ENCODE data around the gene RNF14. TPM values are rescaled to one million over a fixed set of nuclear protein-coding genes. Genes with fewer than 3 reads are reported as not detected.

Gene RNF14
- total and polyA plus RNA-seq, 9 of the 15 experiments (the other 6 are each of a cell fraction or from before 2014, with no cell fraction given): 36.3 to 140 (median 75.1) TPM

DNA sequence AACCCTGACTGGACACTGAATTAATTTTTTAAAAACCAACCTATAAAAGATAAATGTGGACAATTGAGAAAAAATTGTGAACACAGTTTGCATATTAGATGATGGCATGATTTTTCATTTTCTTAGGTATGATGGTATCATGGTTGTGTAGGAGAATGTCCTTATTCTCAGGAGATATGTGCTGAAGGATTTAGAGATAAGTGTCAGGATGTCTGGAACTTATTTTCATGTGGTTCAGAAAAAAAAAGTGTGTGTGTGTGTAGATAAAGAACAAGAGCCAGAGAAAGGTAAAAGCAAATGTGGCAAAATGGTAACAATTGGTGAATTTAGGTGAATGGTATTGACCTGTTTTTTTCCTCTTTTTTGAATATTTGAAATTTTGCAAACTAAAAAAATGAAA, 39.9 kb downstream of the RNF14 start:
- CTCF ChIA-PET (ENCODE audit: low intra/inter-chr PET ratio): no interaction called here
- Histone ChIP-seq H3K9ac (ENCODE audit: insufficient read depth in 1 of 2, low read depth in 2 of 2, low read length in 2 of 2) (no peak overlapping the region), H3K27me3 (ENCODE audit: control insufficient read depth in 2 of 2, insufficient read depth in 2 of 2, low read length in 2 of 2) (no peaks in the 10 kb centered on the region), H3K9me3 (replicated peaks; ENCODE audit: control insufficient read depth, insufficient read depth, low read depth, low read length) (peaks cover 4% of the 10 kb centered on the region), H3K36me3 (ENCODE audit: control insufficient read depth, insufficient read depth, low read length) (peaks cover 53% of the 10 kb centered on the region), H3K4me1 (replicated peaks in 1 of 2; ENCODE audit: control insufficient read depth in 2 of 2, insufficient read depth in 2 of 2, low read length in 2 of 2) (peaks cover 24 to 27% of the 10 kb centered on the region in 2 experiments), H3K27ac (ENCODE audit: extremely low read depth, low read depth, low read length) (peak overlapping the region; percentile 25; the same call in 2 of the 3 replicates), H2AFZ (ENCODE audit: low read depth, low read length) (no peak overlapping the region), H4K20me1 (replicated peaks; ENCODE audit: control insufficient read depth, insufficient read depth, low read length) (no peaks in the 10 kb centered on the region), H3K79me2 (ENCODE audit: control insufficient read depth, insufficient read depth, low read length) (peaks cover 15% of the 10 kb centered on the region), H3K4me3 (no peak overlapping the region), H3K4me2 (ENCODE audit: insufficient read depth, low read length) (peak overlapping the region; percentile 31; the same call in 1 of the 2 replicates), H3K9me1 (ENCODE audit: control insufficient read depth, insufficient read depth, low read length) (no peaks in the 10 kb centered on the region)
- ATAC-seq (no peak), DNase-seq (ENCODE audit: extremely low read depth in 1 of 4, low spot score in 3 of 4) (no peak), FAIRE-seq (peak; percentile 63)
- in situ Hi-C loops (cut with MboI): loop anchor here (5.0 kb wide), 1 partner anchor 133 kb away; no protein-coding TSS in a partner anchor
- BruUV-seq (replicated peaks): no TSS peak
- intact Hi-C loops (cut with micrococcal nuclease): no loop called here
- POLR2A ChIA-PET: interaction anchor here (1.1 to 1.2 kb wide), 2 partner anchors 10 to 371 kb away, joined by 3 to 5 read pairs; no protein-coding TSS in a partner anchor
- TF ChIP-seq, protein P1, sequence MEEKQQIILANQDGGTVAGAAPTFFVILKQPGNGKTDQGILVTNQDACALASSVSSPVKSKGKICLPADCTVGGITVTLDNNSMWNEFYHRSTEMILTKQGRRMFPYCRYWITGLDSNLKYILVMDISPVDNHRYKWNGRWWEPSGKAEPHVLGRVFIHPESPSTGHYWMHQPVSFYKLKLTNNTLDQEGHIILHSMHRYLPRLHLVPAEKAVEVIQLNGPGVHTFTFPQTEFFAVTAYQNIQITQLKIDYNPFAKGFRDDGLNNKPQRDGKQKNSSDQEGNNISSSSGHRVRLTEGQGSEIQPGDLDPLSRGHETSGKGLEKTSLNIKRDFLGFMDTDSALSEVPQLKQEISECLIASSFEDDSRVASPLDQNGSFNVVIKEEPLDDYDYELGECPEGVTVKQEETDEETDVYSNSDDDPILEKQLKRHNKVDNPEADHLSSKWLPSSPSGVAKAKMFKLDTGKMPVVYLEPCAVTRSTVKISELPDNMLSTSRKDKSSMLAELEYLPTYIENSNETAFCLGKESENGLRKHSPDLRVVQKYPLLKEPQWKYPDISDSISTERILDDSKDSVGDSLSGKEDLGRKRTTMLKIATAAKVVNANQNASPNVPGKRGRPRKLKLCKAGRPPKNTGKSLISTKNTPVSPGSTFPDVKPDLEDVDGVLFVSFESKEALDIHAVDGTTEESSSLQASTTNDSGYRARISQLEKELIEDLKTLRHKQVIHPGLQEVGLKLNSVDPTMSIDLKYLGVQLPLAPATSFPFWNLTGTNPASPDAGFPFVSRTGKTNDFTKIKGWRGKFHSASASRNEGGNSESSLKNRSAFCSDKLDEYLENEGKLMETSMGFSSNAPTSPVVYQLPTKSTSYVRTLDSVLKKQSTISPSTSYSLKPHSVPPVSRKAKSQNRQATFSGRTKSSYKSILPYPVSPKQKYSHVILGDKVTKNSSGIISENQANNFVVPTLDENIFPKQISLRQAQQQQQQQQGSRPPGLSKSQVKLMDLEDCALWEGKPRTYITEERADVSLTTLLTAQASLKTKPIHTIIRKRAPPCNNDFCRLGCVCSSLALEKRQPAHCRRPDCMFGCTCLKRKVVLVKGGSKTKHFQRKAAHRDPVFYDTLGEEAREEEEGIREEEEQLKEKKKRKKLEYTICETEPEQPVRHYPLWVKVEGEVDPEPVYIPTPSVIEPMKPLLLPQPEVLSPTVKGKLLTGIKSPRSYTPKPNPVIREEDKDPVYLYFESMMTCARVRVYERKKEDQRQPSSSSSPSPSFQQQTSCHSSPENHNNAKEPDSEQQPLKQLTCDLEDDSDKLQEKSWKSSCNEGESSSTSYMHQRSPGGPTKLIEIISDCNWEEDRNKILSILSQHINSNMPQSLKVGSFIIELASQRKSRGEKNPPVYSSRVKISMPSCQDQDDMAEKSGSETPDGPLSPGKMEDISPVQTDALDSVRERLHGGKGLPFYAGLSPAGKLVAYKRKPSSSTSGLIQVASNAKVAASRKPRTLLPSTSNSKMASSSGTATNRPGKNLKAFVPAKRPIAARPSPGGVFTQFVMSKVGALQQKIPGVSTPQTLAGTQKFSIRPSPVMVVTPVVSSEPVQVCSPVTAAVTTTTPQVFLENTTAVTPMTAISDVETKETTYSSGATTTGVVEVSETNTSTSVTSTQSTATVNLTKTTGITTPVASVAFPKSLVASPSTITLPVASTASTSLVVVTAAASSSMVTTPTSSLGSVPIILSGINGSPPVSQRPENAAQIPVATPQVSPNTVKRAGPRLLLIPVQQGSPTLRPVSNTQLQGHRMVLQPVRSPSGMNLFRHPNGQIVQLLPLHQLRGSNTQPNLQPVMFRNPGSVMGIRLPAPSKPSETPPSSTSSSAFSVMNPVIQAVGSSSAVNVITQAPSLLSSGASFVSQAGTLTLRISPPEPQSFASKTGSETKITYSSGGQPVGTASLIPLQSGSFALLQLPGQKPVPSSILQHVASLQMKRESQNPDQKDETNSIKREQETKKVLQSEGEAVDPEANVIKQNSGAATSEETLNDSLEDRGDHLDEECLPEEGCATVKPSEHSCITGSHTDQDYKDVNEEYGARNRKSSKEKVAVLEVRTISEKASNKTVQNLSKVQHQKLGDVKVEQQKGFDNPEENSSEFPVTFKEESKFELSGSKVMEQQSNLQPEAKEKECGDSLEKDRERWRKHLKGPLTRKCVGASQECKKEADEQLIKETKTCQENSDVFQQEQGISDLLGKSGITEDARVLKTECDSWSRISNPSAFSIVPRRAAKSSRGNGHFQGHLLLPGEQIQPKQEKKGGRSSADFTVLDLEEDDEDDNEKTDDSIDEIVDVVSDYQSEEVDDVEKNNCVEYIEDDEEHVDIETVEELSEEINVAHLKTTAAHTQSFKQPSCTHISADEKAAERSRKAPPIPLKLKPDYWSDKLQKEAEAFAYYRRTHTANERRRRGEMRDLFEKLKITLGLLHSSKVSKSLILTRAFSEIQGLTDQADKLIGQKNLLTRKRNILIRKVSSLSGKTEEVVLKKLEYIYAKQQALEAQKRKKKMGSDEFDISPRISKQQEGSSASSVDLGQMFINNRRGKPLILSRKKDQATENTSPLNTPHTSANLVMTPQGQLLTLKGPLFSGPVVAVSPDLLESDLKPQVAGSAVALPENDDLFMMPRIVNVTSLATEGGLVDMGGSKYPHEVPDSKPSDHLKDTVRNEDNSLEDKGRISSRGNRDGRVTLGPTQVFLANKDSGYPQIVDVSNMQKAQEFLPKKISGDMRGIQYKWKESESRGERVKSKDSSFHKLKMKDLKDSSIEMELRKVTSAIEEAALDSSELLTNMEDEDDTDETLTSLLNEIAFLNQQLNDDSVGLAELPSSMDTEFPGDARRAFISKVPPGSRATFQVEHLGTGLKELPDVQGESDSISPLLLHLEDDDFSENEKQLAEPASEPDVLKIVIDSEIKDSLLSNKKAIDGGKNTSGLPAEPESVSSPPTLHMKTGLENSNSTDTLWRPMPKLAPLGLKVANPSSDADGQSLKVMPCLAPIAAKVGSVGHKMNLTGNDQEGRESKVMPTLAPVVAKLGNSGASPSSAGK (IDR thresholded peaks at IDR 0.05): no peak
- TF ChIP-seq LEF1 (IDR thresholded peaks at IDR 0.05): peak; percentile 55; the same call in 1 of the 2 replicates
- TF ChIP-seq ARID1B (IDR thresholded peaks at IDR 0.05): peak; percentile 79
- TF ChIP-seq TEAD4 (IDR thresholded peaks at IDR 0.05; ENCODE audit: low read length): peak; percentile 64
- no peak for TF ChIP-seq TEAD4 (CRISPR knock-in tag; IDR thresholded peaks at IDR 0.05; ENCODE audit: borderline replicate concordance)
- peak; percentile 81 for TF ChIP-seq CBFA2T3 (IDR thresholded peaks at IDR 0.05)
- peak; percentile 51 for TF ChIP-seq CBFA2T2 (conservative IDR thresholded peaks at IDR 0.05)
- no peak for TF ChIP-seq POLR2G (IDR thresholded peaks at IDR 0.05; ENCODE audit: low read depth, low read length)
- TF ChIP-seq MEIS2 (IDR thresholded peaks at IDR 0.05; ENCODE audit: partially characterized antibody): peak; percentile 71
- TF ChIP-seq NBN (IDR thresholded peaks at IDR 0.05; ENCODE audit: low read depth): no peak
- no peak for TF ChIP-seq STAG1 (CRISPR knock-in tag; IDR thresholded peaks at IDR 0.05; ENCODE audit: borderline replicate concordance)
- TF ChIP-seq ZNF668 (CRISPR knock-in tag; IDR thresholded peaks at IDR 0.05): no peak
- peak; percentile 15; the same call in 1 of the 2 replicates for TF ChIP-seq TCF3 (CRISPR knock-in tag; IDR thresholded peaks at IDR 0.05)
- no peak for TF ChIP-seq ZFP1 (CRISPR knock-in tag; IDR thresholded peaks at IDR 0.05)
- TF ChIP-seq XRCC5 (IDR thresholded peaks at IDR 0.05; ENCODE audit: low read depth, low read length): no peak

Data from K562 (cell line).